PC-3 (cell line): ENCODE measurements around the gene ZNF823. TPM values are rescaled to one million over a fixed set of nuclear protein-coding genes. Genes with fewer than 3 reads are reported as not detected.

ENCODE experiments used
- ATAC-seq: fragments of 200-7000 bp; cut with Tn5 transposase; 2 replicates; pipeline ENCODE4 v1.9.1; 2020; ENCODE audit warnings: mild to moderate bottlenecking, moderate library complexity
- BruUV-seq: library from RNA; stranded (reverse); fragments of 400-500 nt; replicated peaks from 2 replicates; lab custom pipeline; 2021; lab: Mats Ljungman, UMichigan
- CTCF ChIA-PET: fragments of 300-600 bp; sonication (Branson Sonifier 250); formaldehyde crosslinking; loops from one replicate; lab custom pipeline; 2022; ENCODE audit warnings: antibody characterized with exemption; lab: Charles Lee
- POLR2A ChIA-PET: fragments of 300-600 bp; sonication (Branson Sonifier 250); formaldehyde crosslinking; loops from one replicate; lab custom pipeline; 2022; ENCODE audit warnings: antibody characterized with exemption; ENCODE audit not compliant: unreplicated experiment; lab: Charles Lee
- DNase-seq: peaks from one replicate; pipeline ENCODE4 v3.0.0-alpha.2; 2015
- H2AFZ ChIP-seq: fragments of 300-600 bp; sonication (generic); 2 replicates; pipeline ENCODE4 v1.6.0; 2016; ENCODE audit warnings: antibody characterized with exemption, low read length
- H3F3A ChIP-seq: fragments of 300-600 bp; sonication (generic); one replicate; pipeline ENCODE4 v1.6.0; 2017; ENCODE audit warnings: antibody characterized with exemption, low read length, control low read depth, mild to moderate bottlenecking; ENCODE audit not compliant: unreplicated experiment
- H3K27ac ChIP-seq: fragments of 300-600 bp; sonication (generic); 2 replicates; pipeline ENCODE4 v1.5.1; 2016; ENCODE audit warnings: mild to moderate bottlenecking, low read length
- H3K27me3 ChIP-seq: fragments of 300-600 bp; sonication (generic); 2 replicates; pipeline ENCODE4 v1.6.1; 2016; ENCODE audit warnings: low read length, mixed read lengths
- H3K36me3 ChIP-seq: fragments of 300-600 bp; sonication (generic); 2 replicates; pipeline ENCODE4 v1.6.1; 2016; ENCODE audit warnings: low read depth, mixed run types, low read length, mixed read lengths
- H3K4me1 ChIP-seq: fragments of 300-600 bp; sonication (generic); 2 replicates; pipeline ENCODE4 v1.5.1; 2016; ENCODE audit warnings: low read length; ENCODE audit not compliant: insufficient read depth
- H3K4me2 ChIP-seq: fragments of 300-600 bp; sonication (generic); 2 replicates; pipeline ENCODE4 v1.6.0; 2016; ENCODE audit warnings: low read length
- H3K4me3 ChIP-seq: fragments of 300-600 bp; sonication (generic); 2 replicates; pipeline ENCODE4 v1.5.1; 2016; ENCODE audit warnings: mild to moderate bottlenecking, low read length, mixed read lengths
- H3K79me2 ChIP-seq: fragments of 300-600 bp; sonication (generic); 2 replicates; pipeline ENCODE4 v1.6.1; 2017; ENCODE audit warnings: low read length, mixed read lengths
- H3K9ac ChIP-seq: fragments of 300-600 bp; sonication (generic); 2 replicates; pipeline ENCODE4 v1.6.0; 2016; ENCODE audit warnings: mild to moderate bottlenecking, low read length
- H3K9me2 ChIP-seq: fragments of 300-600 bp; sonication (generic); replicated peaks from 2 replicates; pipeline ENCODE4 v1.6.1; 2016; ENCODE audit warnings: mixed run types, low read length, mixed read lengths
- H3K9me3 ChIP-seq: fragments of 300-600 bp; sonication (generic); 2 replicates; pipeline ENCODE4 v1.6.1; 2016; ENCODE audit warnings: low read length, mixed read lengths
- H4K20me1 ChIP-seq: fragments of 300-600 bp; sonication (generic); 2 replicates; pipeline ENCODE4 v1.6.1; 2016; ENCODE audit warnings: low read length, mixed read lengths
- EZH2 ChIP-seq: fragments of 300-600 bp; sonication (generic); IDR thresholded peaks from one replicate; pipeline ENCODE4 v1.6.1; 2017; ENCODE audit warnings: antibody characterized with exemption, mild to moderate bottlenecking, low read length; ENCODE audit not compliant: unreplicated experiment
- EZH2phosphoT487 ChIP-seq: fragments of 300-600 bp; sonication (generic); IDR thresholded peaks from 2 replicates; pipeline ENCODE4 v1.6.1; 2018; ENCODE audit warnings: mild to moderate bottlenecking, antibody characterized with exemption, low read length, borderline replicate concordance
- intact Hi-C: fragments of 100-400 bp; cut with micrococcal nuclease; formaldehyde crosslinking; loops from 2 replicates; pipeline ENCODE4 v1.9.0; 2023
- total RNA-seq: library from RNA; depleted of rRNA; stranded (reverse); fragments of >200 nt; gene quantifications from 2 replicates; pipeline ENCODE4 v1.2.3, GENCODE V29; 2014
- TF ChIP-seq, protein P1 (sequence below): fragments of 300-600 bp; sonication (generic); conservative IDR thresholded peaks from 2 replicates; pipeline ENCODE4 v1.5.1; 2017; ENCODE audit warnings: antibody characterized with exemption, low read depth, mild to moderate bottlenecking, low read length

Gene ZNF823
- total RNA-seq, 1 experiment from 2014 or later = 5.1 TPM

DNA sequence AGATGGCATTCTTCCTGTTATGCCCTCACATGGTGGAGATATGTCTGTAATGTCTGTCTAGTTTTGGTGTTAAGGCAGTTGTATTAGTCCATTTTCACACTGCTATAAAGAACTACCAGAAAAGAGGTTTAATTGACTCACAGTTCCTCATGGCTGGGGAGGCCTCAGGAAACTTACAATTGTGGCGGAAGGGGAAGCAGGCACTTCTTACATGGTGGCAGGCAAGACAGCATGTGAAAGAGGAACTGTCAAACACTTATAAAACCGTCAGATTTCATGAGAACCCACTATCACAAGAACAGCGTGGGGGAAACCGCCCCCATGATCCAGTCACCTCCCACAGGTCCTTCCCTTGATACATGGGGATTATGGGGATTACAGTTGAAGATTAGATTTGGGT lies 31.2 kb upstream of the ZNF823 start:
- Histone ChIP-seq H3K9me2 (no peaks in the 10 kb centered on the region), H3K9ac (no peak overlapping the region), H3K4me1 (peaks cover 8% of the 10 kb centered on the region; the same call in 1 of the 2 replicates), H3K36me3 (peaks cover 40% of the 10 kb centered on the region; the same call in 1 of the 2 replicates), H3K9me3 (peaks cover 18% of the 10 kb centered on the region), H3F3A (no peaks in the 10 kb centered on the region), H3K79me2 (peaks cover 31% of the 10 kb centered on the region), H2AFZ (no peak overlapping the region), H3K27me3 (no peaks in the 10 kb centered on the region), H4K20me1 (no peaks in the 10 kb centered on the region), H3K27ac (no peak overlapping the region), H3K4me3 (no peak overlapping the region), H3K4me2 (no peak overlapping the region)
- ChIA-PET CTCF (no interaction called here), POLR2A (no interaction called here)
- BruUV-seq = no TSS peak
- TF ChIP-seq EZH2 (no peak), EZH2phosphoT487 (no peak)
- intact Hi-C loops = no loop called here
- DNase-seq = no peak
- ATAC-seq = no peak

DNA sequence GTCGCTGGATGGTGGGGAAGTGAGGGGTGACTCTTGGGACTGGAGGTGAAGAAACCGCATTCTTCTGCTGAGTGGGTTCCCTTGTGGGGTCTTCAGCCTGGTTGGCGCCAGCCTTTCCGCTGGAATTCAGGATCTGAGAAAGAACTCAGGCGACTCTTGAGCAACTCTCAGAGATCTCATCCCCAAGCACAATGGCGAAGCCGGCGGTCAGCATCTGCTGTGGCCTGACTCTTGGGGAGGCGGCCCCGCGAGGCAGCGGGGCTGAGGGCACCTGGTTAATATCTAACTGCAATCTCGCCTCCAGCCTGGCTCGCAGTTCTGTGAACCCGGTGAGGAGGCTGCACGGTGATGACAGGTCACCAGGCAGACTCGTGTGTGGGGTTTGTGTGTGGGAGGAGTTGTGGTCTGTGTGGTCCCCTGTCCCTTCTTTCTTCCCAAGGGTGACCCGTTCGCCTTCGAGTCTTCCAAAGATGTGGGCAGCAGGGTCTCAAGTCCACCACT lies 28.9 kb upstream of the ZNF823 start:
- Histone ChIP-seq H4K20me1 (no peaks in the 10 kb centered on the region), H3K9me3 (peaks cover 14% of the 10 kb centered on the region; the same call in 1 of the 2 replicates), H3K36me3 (peaks cover 23% of the 10 kb centered on the region; the same call in 1 of the 2 replicates), H3K9ac (peak overlapping the region; percentile 81), H3K4me3 (peak overlapping the region; percentile 77), H2AFZ (peak overlapping the region; percentile 89), H3K79me2 (peaks cover 22% of the 10 kb centered on the region), H3K4me1 (peaks cover 8% of the 10 kb centered on the region; the same call in 1 of the 2 replicates), H3F3A (no peaks in the 10 kb centered on the region), H3K27me3 (no peaks in the 10 kb centered on the region), H3K27ac (peak overlapping the region; percentile 49), H3K9me2 (no peaks in the 10 kb centered on the region), H3K4me2 (peak overlapping the region; percentile 92)
- ChIA-PET CTCF (no interaction called here), POLR2A (no interaction called here)
- DNase-seq (peak; percentile 43), ATAC-seq (peak; percentile 17)
- TF ChIP-seq EZH2 = no peak
- TF ChIP-seq, protein P1, sequence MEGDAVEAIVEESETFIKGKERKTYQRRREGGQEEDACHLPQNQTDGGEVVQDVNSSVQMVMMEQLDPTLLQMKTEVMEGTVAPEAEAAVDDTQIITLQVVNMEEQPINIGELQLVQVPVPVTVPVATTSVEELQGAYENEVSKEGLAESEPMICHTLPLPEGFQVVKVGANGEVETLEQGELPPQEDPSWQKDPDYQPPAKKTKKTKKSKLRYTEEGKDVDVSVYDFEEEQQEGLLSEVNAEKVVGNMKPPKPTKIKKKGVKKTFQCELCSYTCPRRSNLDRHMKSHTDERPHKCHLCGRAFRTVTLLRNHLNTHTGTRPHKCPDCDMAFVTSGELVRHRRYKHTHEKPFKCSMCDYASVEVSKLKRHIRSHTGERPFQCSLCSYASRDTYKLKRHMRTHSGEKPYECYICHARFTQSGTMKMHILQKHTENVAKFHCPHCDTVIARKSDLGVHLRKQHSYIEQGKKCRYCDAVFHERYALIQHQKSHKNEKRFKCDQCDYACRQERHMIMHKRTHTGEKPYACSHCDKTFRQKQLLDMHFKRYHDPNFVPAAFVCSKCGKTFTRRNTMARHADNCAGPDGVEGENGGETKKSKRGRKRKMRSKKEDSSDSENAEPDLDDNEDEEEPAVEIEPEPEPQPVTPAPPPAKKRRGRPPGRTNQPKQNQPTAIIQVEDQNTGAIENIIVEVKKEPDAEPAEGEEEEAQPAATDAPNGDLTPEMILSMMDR = no peak
- no peak for TF ChIP-seq EZH2phosphoT487
- intact Hi-C loops = loop anchor here (1.0 kb wide), 1 partner anchor 67 kb away; no protein-coding TSS in a partner anchor
- TSS peak; percentile 34 for BruUV-seq

DNA sequence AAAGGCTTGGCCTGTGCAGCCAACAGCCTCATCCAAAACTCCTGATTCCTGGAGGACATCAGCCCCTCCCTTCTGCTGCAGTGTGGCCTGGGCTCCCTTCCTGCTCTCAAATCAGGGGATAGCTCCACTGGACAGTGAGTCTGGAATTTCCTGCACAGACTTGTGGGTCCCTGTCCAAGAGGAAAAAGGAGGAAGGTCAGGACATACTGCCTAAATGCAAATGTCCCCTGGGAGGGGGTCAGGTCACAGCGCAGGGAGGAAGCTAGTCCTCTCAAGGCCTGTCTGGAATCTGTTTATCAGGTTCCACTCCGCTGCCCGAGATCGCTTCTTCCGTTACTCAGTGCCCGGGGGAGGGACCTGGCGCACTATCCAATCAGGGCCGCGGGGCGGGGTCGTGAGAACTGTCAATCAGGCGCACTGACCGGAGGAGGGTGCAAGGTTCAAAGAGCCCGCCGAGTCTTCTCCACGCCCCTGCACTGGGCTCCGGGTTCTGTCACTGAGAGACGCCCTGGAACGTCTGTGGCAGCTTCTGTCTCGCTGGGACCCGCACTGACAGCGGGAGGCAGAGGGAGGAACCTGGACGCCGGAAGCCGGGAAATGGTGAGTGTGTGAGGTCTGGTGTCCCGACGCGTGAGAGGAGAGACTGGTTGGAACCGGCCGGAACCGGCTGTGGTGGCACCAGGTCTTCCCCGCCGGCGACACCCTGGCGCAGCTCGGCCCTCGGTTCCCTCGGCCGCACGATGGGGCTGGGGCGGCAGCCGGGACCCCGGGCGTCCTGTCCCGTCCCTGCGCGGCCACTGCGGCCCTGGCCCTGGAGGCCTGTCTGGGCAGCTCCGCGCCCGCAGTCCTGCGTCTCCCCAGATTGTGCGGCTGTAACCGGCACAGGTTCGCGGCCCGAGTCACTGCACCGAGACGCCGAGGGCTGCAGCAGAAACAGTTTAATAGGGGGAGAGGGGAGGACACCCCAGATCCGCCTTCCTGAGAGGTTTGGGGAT lies 28.1 kb upstream of the ZNF823 start, which contains the start of gene ZNF441:
ZNF441 (plus strand) TSS at position 404 of the 995 bp plus-strand sequence; CDS start at position 598, 194 bp downstream.
- BruUV-seq = TSS peak; percentile 93
- intact Hi-C loops = loop anchor here (1.0 kb wide), 2 partner anchors 28 to 67 kb away; no protein-coding TSS in a partner anchor
- Histone ChIP-seq H4K20me1 (no peaks in the 10 kb centered on the region), H3K27ac (peak within 1 kb of the TSS; percentile 49), H3K4me1 (peaks cover 8% of the 10 kb centered on the region; the same call in 1 of the 2 replicates), H3K9ac (peak within 1 kb of the TSS; percentile 81), H3K9me2 (no peaks in the 10 kb centered on the region), H3K27me3 (no peaks in the 10 kb centered on the region), H3F3A (no peaks in the 10 kb centered on the region), H3K4me3 (peak within 1 kb of the TSS; percentile 77), H3K4me2 (peak within 1 kb of the TSS; percentile 92), H3K79me2 (peaks cover 22% of the 10 kb centered on the region), H3K9me3 (peaks cover 21% of the 10 kb centered on the region), H2AFZ (peak within 1 kb of the TSS; percentile 89), H3K36me3 (peaks cover 20% of the 10 kb centered on the region; the same call in 1 of the 2 replicates)
- ATAC-seq = peak; percentile 97
- POLR2A ChIA-PET = interaction anchor here (0.5 to 0.6 kb wide), 5 partner anchors 27 to 607 kb away, joined by 3 to 7 read pairs (median 4); no protein-coding TSS in a partner anchor
- DNase-seq = peak; percentile 98
- TF ChIP-seq, protein P1 = no peak
- TF ChIP-seq EZH2 (no peak), EZH2phosphoT487 (no peak)
- CTCF ChIA-PET = interaction anchor here (0.6 to 1.1 kb wide), 2 partner anchors 31 to 557 kb away, joined by 3 read pairs; no protein-coding TSS in a partner anchor
